ENCODE data around the gene CALHM5. TPM values are rescaled to one million over a fixed set of nuclear protein-coding genes. Genes with fewer than 3 reads are reported as not detected.

The CALHM5 gene
- total and polyA plus RNA-seq, 2 donors from 2014 or later = 1.3 to 2.1 TPM

GRCh38 chr6:116550796-116551195, 39.4 kb downstream of the CALHM5 start:
- Histone ChIP-seq H3K9me3 (ENCODE audit: control insufficient read depth in 2 of 3, insufficient read depth in 1 of 3, low read length in 3 of 3) (no peaks in the 10 kb centered on the region), H3K4me3 (ENCODE audit: low read length in 3 of 3) (no peak overlapping the region), H3K9ac (ENCODE audit: low read length in 3 of 3) (no peak overlapping the region), H3K4me1 (ENCODE audit: control insufficient read depth in 2 of 3, insufficient read depth in 2 of 3, low read depth in 1 of 3, low read length in 3 of 3) (no peaks in the 10 kb centered on the region), H3K27me3 (ENCODE audit: control insufficient read depth, insufficient read depth, low read length) (no peaks in the 10 kb centered on the region), H3K27ac (ENCODE audit: low read depth in 2 of 2, low read length in 2 of 2) (no peak overlapping the region), H3K36me3 (ENCODE audit: control insufficient read depth in 2 of 3, insufficient read depth in 3 of 3, low read length in 3 of 3) (no peaks in the 10 kb centered on the region)
- FAIRE-seq = no peak
- intact Hi-C loops (cut with DNase I) = no loop called here
- no peak for DNase-seq
- no peak for TF ChIP-seq CTCF (IDR thresholded peaks at IDR 0.05; ENCODE audit: borderline replicate concordance, extremely low read depth, insufficient read depth)

- Histone ChIP-seq H3K4me3 (ENCODE audit: low read length in 3 of 3) (no peak within 1 kb of the TSS), H3K27me3 (ENCODE audit: control insufficient read depth, insufficient read depth, low read length) (no peaks in the 10 kb centered on the region), H3K9me3 (ENCODE audit: control insufficient read depth in 2 of 3, insufficient read depth in 1 of 3, low read length in 3 of 3) (no peaks in the 10 kb centered on the region), H3K27ac (ENCODE audit: low read depth in 2 of 2, low read length in 2 of 2) (no peak within 1 kb of the TSS), H3K36me3 (ENCODE audit: control insufficient read depth in 2 of 3, insufficient read depth in 3 of 3, low read length in 3 of 3) (no peaks in the 10 kb centered on the region), H3K9ac (ENCODE audit: low read length in 3 of 3) (no peak within 1 kb of the TSS), H3K4me1 (ENCODE audit: control insufficient read depth in 2 of 3, insufficient read depth in 2 of 3, low read depth in 1 of 3, low read length in 3 of 3) (peaks cover 0 to 11% (median 3%) of the 10 kb centered on the region in 3 donors)
- DNase-seq (no peak), FAIRE-seq (no peak)
- no peak for TF ChIP-seq CTCF (IDR thresholded peaks at IDR 0.05; ENCODE audit: borderline replicate concordance, extremely low read depth, insufficient read depth)
- intact Hi-C loops (cut with DNase I) = no loop called here
Observed at GRCh38 chr6:116553451-116553850, 42.0 kb downstream of the CALHM5 start, which contains the start of gene CALHM4. Gene CALHM4, plus strand, starts transcription at chr6:116553751. Its CDS starts 43 bp downstream, at chr6:116553794.

- no peaks in the 10 kb centered on the region for H3K27me3 ChIP-seq (ENCODE audit: control insufficient read depth, insufficient read depth, low read length)
- no peak overlapping the region for H3K4me3 ChIP-seq (ENCODE audit: low read length in 3 of 3)
- intact Hi-C loops (cut with DNase I) = no loop called here
- DNase-seq = no peak
- no peak for TF ChIP-seq CTCF (IDR thresholded peaks at IDR 0.05; ENCODE audit: borderline replicate concordance, extremely low read depth, insufficient read depth)
- no peaks in the 10 kb centered on the region for H3K9me3 ChIP-seq (ENCODE audit: control insufficient read depth in 2 of 3, insufficient read depth in 1 of 3, low read length in 3 of 3)
- no peaks in the 10 kb centered on the region for H3K36me3 ChIP-seq (ENCODE audit: control insufficient read depth in 2 of 3, insufficient read depth in 3 of 3, low read length in 3 of 3)
- H3K9ac ChIP-seq (ENCODE audit: low read length in 3 of 3) = no peak overlapping the region
- H3K27ac ChIP-seq (ENCODE audit: low read depth in 2 of 2, low read length in 2 of 2) = no peak overlapping the region
- no peak for FAIRE-seq
- H3K4me1 ChIP-seq (ENCODE audit: control insufficient read depth in 2 of 3, insufficient read depth in 2 of 3, low read depth in 1 of 3, low read length in 3 of 3) = peaks cover 0 to 12% (median 3%) of the 10 kb centered on the region in 3 donors
Observed at GRCh38 chr6:116556065-116556464, 44.6 kb downstream of the CALHM5 start.

- Histone ChIP-seq H3K9ac (ENCODE audit: low read length in 3 of 3) (no peak overlapping the region), H3K27ac (ENCODE audit: low read depth in 2 of 2, low read length in 2 of 2) (no peak overlapping the region), H3K9me3 (ENCODE audit: control insufficient read depth in 2 of 3, insufficient read depth in 1 of 3, low read length in 3 of 3) (no peaks in the 10 kb centered on the region), H3K27me3 (ENCODE audit: control insufficient read depth, insufficient read depth, low read length) (no peaks in the 10 kb centered on the region), H3K4me1 (ENCODE audit: control insufficient read depth in 2 of 3, insufficient read depth in 2 of 3, low read depth in 1 of 3, low read length in 3 of 3) (peaks cover 0 to 14% (median 3%) of the 10 kb centered on the region in 3 donors), H3K4me3 (ENCODE audit: low read length in 3 of 3) (no peak overlapping the region), H3K36me3 (ENCODE audit: control insufficient read depth in 2 of 3, insufficient read depth in 3 of 3, low read length in 3 of 3) (no peaks in the 10 kb centered on the region)
- intact Hi-C loops (cut with DNase I) = no loop called here
- FAIRE-seq = no peak
- TF ChIP-seq CTCF (IDR thresholded peaks at IDR 0.05; ENCODE audit: borderline replicate concordance, extremely low read depth, insufficient read depth) = no peak
- no peak for DNase-seq
Observed at GRCh38 chr6:116556814-116557415, 45.5 kb downstream of the CALHM5 start.
